Activated CD8-positive, alpha-beta memory T cell treated with anti-CD3 and anti-CD28 coated beads, Interleukin-2, amount 50 U/mL, for 4 hours (primary cell): ENCODE data around the gene CWC25.
"Not testable (repeated sequence)": the region's sequence is repeated elsewhere in the genome, so short reads cannot be mapped to it uniquely, and the experiment has no call there.

ENCODE experiments used
- DNase-seq: peaks from one replicate; pipeline ENCODE4 v3.0.0-alpha.2; 2020

Gene CWC25

GRCh38 chr17:38852771-38853291 is 27.7 kb upstream of the CWC25 start:
- no peak for DNase-seq

GRCh38 chr17:38851434-38851833 is 26.3 kb upstream of the CWC25 start:
- DNase-seq: no peak

- no peak for DNase-seq
These were observed 25.3 kb upstream of the CWC25 start for GRCh38 chr17:38850374-38850773.

- no peak for DNase-seq
These were observed 24.0 kb upstream of the CWC25 start for GRCh38 chr17:38848939-38849605.

- DNase-seq: no peak
These were observed 23.4 kb upstream of the CWC25 start for GRCh38 chr17:38848557-38848891.

GRCh38 chr17:38844261-38844757 is 19.2 kb upstream of the CWC25 start:
- DNase-seq: no peak

GRCh38 chr17:38825762-38826247 is 684 bp upstream of the CWC25 start:
- DNase-seq: no peak

GRCh38 chr17:38815576-38816193 is 9.4 kb downstream of the CWC25 start:
- DNase-seq: no peak

GRCh38 chr17:38809828-38810227 is 15.3 kb downstream of the CWC25 start:
- no peak for DNase-seq

- no peak for DNase-seq
These were observed 24.8 kb downstream of the CWC25 start for GRCh38 chr17:38800237-38800760.

- peak; percentile 80 for DNase-seq
These were observed 25.5 kb downstream of the CWC25 start, which contains the start of gene PIP4K2B for GRCh38 chr17:38799501-38800236. TSS of gene PIP4K2B (minus strand) at chr17:38799556. CDS start at chr17:38799424, 132 bp downstream.

- peak; percentile 52 for DNase-seq
These were observed 26.3 kb downstream of the CWC25 start for GRCh38 chr17:38798614-38799500.

- no peak for DNase-seq
These were observed 27.3 kb downstream of the CWC25 start for GRCh38 chr17:38797828-38798227.

GRCh38 chr17:38797158-38797490 is 28.0 kb downstream of the CWC25 start:
- no peak for DNase-seq

- no peak for DNase-seq
These were observed 28.5 kb downstream of the CWC25 start for GRCh38 chr17:38796451-38797157.

GRCh38 chr17:38794221-38794620 is 30.9 kb downstream of the CWC25 start:
- DNase-seq: no peak

- no peak for DNase-seq
These were observed 34.0 kb downstream of the CWC25 start for GRCh38 chr17:38791162-38791561.

GRCh38 chr17:38790148-38790707 is 34.9 kb downstream of the CWC25 start:
- DNase-seq: not testable (repeated sequence)

GRCh38 chr17:38789185-38789584 is 35.9 kb downstream of the CWC25 start:
- DNase-seq: no peak

GRCh38 chr17:38787999-38788398 is 37.1 kb downstream of the CWC25 start:
- DNase-seq: not testable (repeated sequence)

- no peak for DNase-seq
These were observed 38.7 kb downstream of the CWC25 start for GRCh38 chr17:38786372-38786771.
